ENCODE results near the gene EIF4G1.

- TF ChIP-seq POLR2AphosphoS5 (IDR thresholded peaks at IDR 0.05; ENCODE audit: low read length): no peak
- TF ChIP-seq MYC (IDR thresholded peaks at IDR 0.05; ENCODE audit: insufficient read depth, insufficient read length, insufficient replicate concordance, low read length, severe bottlenecking): no peak
- no peak for TF ChIP-seq EZH2 (IDR thresholded peaks at IDR 0.05; ENCODE audit: borderline replicate concordance, control insufficient read depth, low read depth, low read length)
- TF ChIP-seq, protein P1, sequence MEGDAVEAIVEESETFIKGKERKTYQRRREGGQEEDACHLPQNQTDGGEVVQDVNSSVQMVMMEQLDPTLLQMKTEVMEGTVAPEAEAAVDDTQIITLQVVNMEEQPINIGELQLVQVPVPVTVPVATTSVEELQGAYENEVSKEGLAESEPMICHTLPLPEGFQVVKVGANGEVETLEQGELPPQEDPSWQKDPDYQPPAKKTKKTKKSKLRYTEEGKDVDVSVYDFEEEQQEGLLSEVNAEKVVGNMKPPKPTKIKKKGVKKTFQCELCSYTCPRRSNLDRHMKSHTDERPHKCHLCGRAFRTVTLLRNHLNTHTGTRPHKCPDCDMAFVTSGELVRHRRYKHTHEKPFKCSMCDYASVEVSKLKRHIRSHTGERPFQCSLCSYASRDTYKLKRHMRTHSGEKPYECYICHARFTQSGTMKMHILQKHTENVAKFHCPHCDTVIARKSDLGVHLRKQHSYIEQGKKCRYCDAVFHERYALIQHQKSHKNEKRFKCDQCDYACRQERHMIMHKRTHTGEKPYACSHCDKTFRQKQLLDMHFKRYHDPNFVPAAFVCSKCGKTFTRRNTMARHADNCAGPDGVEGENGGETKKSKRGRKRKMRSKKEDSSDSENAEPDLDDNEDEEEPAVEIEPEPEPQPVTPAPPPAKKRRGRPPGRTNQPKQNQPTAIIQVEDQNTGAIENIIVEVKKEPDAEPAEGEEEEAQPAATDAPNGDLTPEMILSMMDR (IDR thresholded peaks at IDR 0.05 in 2 of 3, conservative IDR thresholded peaks at IDR 0.05 in 1 of 3; ENCODE audit: control insufficient read depth in 2 of 3, extremely low read depth in 1 of 3, insufficient read depth in 1 of 3, low read depth in 3 of 3, low read length in 3 of 3): no peak
- no peak for TF ChIP-seq JUND (IDR thresholded peaks at IDR 0.05; ENCODE audit: low read depth, low read length)
- no peak for TF ChIP-seq NR2F1 (conservative IDR thresholded peaks at IDR 0.05)
- TF ChIP-seq POLR2A (IDR thresholded peaks at IDR 0.05; ENCODE audit: low read depth, low read length): no peak
- TF ChIP-seq, protein P2, sequence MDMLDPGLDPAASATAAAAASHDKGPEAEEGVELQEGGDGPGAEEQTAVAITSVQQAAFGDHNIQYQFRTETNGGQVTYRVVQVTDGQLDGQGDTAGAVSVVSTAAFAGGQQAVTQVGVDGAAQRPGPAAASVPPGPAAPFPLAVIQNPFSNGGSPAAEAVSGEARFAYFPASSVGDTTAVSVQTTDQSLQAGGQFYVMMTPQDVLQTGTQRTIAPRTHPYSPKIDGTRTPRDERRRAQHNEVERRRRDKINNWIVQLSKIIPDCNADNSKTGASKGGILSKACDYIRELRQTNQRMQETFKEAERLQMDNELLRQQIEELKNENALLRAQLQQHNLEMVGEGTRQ (IDR thresholded peaks at IDR 0.05; ENCODE audit: borderline replicate concordance, low read depth, low read length): no peak
- TF ChIP-seq YY1 (IDR thresholded peaks at IDR 0.05; ENCODE audit: low read depth, low read length): no peak
- TF ChIP-seq JUNB (IDR thresholded peaks at IDR 0.05): no peak
Measured at GRCh38 chr3:184372296-184372821, 58.0 kb downstream of the EIF4G1 start.
